Superior temporal gyrus (tissue), 1 donor: ENCODE data around the gene UPB1.

ENCODE experiments used
- DNase-seq: peaks from one replicate; pipeline ENCODE4 v3.0.0-alpha.2; 2016; ENCODE audit errors: extremely low spot score

Gene UPB1

DNA sequence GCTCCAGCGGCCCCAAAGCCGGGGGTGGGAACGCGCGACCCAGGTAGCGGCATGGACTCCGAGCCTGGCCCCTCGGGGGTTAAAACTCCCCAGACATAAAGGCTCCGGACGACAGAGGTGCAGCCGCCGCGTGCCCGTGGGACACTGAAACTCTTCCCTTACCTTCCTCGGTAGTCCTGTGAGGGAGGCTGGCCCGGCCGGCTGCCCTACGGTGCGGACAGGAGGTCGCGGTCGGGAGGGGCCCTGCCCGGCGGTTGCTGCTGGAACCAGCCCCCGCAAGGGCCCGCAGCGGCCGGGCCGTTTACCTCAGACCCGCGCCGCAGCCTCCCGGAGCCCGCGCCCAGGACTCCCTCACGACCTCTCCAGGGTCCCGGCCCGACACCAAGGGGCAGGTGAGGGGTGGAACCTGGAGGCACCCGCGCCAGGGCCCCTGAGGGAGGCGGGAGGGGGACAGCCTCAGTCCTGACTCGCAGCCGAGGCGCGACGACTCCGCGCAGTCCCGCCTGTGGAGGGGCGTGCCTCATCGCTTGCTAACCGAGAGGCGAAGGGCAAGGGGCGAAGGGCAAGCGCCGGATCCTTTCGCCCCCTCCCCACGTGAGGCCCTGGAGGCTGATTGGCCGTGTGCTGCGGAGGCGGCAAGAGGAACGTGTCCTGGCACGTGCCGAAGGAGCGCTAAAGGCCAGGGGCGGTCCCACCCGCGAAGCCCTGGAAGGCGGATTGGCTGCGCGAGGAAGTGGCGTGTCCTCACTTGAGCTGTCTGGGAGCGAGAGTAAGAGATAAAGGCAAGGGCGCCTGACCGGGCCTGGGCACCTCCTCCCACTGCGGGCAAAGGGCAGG lies at the start of gene UPB1:
UPB1 (plus strand) TSS at position 805 of the 837 bp plus-strand sequence. CDS start 72 bp downstream, outside the sequence.
- DNase-seq, result no peak

DNA sequence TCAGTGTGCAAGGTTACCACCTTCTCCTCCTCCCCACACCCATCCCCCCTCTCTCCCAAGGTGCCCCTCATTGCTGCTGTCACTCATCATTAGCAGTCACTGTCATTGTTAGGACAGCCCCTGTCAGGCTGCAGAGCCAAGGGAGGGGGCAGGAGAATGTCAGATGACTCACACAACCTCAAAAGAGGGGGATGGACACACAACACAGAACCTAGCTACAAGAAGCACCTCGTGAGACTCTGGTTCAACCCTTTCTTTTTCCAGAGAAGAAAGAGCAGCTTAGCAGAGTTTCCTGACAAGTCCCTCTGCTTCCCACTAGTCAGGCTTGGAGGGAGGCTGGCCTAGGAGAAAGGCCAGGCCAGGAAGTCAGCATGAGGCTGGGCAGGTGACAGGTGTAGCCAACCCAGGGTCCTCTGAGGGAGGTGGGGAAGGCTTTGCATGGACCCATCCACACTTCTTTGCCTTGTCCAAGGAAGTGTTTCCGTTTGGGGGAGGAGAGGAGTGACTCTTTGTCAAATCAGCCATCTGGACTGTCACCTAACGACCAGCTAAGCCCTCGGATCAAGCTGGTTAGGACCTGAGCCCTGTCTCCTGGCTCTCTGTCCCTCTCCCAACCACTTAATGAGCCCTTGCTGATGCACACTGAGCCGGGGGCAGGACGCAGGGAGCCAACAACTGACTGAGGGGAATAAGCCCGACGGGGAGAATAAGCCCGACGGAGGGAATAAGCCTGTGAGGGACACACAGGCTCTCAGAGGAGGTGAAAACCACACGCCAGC lies 49.5 kb upstream of the UPB1 start:
- no peak for DNase-seq

DNA sequence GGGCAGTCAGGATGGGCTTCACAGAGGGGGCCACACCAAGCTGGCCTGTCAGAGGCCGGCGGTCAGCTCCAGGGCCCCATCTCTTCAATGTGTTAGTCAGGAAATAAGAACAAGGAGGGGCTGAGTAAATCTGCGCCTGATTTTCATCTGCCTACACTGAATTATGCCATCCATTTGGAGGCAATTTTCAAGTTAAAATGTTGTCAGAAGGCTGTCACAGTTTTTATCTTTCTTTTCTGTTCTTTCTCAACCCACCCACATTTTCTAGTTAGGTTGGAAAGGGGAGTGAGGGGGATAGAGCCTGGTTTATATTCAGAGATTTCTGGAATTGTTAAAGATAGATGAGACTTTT lies 48.9 kb upstream of the UPB1 start:
- no peak for DNase-seq

DNA sequence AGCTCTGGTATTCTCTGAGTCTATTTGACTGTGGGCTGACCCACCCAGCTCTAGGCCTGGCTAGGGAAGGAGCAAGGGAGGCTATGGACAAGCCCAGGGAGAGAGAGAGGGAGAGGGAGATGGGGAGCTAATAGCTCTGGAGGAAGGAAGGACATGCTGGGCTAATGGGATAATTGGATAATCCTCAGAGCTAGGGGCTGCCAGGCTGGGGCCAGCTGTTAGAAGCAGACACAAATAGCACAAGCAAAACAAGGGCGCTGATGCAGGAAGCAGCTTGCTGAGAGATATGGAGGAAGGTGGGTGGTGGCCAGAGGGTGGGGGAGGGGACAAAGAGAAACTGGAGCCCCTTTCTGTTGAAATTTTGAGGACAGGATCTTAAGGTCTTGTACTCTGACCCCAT lies 44.5 kb upstream of the UPB1 start:
- no peak for DNase-seq

DNA sequence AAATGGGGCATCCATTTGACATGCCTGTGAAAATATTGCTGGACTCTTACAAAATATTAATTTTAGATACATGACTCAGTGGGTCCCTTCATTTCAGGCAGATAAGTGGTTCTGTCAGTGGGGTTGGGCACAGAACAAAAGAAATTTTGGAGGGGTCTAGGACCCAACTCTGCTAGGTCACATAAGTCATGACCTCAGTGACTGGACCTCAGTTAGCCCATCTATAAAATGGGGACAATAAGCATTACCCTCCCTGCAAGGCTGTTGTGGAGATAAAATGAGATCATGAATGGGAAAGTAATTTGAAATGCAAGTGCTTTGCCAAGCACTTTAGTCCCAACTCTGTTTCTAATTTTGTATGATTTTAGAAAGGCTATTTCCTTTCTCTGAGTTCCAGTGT lies 44.0 kb upstream of the UPB1 start:
- no peak for DNase-seq

DNA sequence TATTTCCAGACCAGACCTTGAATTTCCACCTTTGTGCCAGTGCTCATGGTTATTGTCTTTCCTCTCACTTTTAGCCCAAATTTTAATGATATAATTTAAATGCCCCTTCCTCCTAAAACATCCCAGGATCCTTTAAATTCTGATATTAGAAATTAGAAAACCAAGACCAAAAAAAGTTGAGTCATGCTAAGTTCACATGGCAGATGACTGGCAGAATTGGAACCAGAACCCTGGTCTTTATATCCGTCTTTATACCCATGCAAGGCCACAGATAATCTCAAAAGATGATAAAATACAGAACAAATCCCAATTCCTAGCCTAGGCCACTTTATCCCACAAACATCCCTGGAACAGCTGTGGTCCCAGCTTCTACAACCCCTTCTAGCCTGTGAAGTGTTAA lies 41.3 kb upstream of the UPB1 start:
- DNase-seq, result no peak

DNA sequence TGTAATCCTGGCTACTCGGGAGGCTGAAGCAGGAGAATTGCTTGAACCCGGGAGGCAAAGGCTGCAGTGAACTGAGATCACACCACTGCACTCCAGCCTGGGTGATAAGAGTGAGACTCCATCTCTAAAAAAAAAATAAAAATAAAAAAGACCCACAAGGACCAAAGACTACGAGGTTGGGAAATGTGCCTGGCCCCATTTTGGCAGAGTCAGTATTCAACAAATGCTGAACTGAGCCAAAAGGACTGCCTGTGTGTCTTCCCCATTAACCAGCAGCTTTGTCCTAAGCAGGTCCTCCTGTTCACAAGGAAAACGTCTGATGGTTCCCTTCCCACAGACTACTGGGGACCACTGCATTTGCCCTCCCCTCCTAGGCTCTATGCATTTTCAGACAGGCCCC lies 40.1 kb upstream of the UPB1 start:
- no peak for DNase-seq

DNA sequence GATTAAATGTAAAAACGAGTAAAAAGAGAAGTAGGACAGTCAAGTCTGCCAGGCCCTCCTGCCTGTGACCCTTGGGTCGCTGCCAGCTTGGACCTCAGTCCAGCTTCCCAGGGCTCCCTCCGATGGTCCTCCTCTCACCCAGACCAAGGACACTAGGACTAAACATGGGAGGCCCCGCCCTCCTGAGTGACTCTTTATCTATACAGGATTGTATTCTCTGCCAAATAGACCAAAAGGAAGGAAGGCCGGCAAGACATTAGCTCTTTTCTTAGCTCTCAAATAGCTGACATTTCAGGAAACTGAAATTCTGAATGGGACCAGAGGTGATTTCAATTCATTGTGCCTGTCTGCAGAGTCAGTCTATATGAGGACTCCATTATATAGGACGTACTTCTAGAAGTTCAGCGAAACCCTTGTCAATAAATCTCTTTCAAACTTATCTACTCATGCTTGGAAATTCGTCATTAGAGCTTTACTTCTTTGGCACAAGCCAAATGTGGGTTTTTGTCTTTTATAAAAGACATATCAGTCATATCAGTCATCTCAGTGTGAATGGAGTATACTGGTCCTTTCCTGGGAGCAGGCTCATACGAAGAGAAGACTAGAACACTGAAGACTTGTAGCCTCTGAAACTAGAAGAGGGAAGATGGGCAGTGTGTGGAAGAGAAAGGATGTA lies 39.2 kb upstream of the UPB1 start:
- DNase-seq, result no peak

DNA sequence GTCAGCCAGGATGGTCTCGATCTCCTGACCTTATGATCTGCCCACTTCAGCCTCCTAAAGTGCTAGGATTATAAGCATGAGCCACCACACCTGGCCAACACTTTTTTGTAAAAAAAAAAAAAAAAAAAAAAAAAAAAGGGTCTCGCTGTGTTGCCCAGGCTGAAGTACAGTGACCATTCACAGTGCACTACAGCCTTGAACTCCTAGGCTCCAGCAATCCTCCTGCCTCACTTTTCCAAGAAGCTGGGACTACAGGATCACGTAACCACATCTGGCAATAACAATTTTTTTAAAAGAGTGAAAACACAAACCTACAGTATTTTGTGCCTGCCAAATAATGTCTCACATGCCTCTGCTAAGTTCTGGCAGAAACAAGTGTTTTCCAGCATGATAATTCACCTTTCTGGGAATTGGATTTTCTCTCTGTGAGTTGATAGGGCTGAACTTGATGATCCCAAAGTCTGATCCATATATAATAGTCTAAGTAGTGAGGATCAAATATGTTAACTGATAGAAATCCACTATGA lies 37.2 kb upstream of the UPB1 start:
- no peak for DNase-seq

DNA sequence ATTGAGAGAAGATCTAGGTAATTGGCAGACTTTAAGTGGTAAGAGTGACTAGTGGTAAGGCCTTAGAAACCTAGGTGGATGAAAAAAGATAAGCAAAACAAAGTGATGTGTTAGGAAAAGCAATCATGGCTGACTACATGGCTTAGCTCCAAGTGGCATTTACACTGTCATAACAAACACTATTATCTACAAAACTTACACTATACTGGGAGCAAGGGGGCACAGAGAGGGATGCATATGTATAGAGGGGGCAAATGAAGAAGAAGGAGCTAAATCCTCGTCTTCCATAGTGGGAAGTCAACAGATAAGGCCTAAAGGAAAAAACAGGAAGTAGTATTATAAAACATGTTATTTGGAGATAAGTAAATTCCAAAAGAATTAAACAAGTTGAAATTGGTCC lies 35.2 kb upstream of the UPB1 start:
- DNase-seq, result no peak

DNA sequence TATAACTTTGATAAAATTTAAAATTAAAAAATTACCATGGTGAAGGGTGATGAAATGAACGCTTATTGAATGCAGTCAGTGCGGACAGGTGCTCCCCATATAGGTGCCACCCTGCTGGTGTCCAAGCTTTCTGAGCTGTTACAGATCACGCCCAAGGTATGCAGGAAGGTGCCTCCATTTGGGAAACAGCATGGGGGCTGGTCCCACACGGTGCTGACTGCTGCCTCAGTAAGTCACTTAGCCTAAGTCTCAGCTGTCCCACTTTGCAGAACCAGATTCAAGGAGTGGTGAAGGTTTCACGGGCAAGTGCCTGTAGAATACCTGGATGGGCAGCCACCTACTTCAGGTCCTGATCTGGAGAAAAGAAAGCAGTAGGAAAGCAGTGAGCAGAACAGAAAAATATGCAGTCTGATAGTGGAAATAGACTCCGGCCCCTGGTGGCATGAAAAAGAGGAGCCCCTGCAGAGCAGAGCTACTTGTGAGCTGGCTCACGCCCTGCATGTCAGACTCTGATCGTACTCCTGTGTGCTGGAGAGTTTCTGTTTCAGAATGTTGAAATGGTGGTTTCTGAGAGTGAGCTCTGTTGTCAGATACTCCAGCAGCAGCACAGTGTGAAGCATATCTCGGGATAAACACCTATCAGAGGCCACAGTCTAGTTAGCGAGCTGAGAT lies 34.6 kb upstream of the UPB1 start:
- DNase-seq, result no peak

DNA sequence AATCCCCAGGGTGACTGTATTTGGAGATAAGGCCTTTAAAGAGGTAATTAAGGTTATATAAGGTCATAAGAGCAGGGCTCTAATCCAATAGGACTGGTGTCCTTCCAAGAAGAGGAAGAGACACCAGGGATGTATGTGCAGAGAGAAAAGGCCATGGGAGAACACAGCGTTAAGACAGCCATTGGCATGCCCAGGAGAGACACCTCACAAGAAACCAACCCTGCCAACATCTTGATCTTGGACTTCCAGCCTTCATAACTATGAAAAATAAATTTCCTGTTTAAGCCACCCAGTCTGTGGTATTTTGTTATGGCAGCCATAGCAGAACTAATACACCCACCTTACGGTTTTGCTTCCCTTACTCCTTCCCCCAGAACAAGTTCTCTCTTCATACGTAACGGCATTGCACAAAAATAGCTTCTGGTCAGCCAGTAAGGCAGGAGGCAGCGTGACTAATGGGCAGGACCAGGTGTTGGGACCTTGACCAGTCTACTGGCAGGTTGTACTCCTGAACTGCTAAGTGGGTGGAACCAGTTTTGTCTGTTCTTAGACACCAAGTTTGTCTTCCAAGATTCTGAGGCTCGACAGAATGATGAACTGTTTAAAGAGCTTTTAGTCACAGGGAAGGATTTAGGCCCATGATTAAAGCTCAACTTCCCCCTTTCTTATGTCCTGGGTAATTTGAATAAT lies 31.9 kb upstream of the UPB1 start:
- no peak for DNase-seq

DNA sequence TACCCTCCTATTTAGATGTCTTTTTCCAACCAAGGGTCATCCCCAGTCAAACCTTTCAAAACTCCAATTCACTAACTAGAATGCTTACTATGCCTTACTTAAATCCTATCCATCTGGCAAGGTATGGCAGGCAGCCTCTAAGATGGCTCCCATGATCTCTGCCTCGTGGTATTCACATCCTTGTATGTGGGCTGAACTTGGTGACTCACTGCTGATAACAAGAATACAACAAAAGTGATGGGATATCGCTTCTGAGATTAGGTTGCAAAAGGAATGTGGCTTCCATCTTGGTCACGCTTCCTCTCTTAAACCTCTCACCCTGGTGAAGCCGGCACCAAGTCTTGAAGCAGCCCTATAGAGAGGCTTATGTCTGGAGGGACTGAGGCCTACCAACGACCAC lies 29.6 kb upstream of the UPB1 start:
- no peak for DNase-seq

DNA sequence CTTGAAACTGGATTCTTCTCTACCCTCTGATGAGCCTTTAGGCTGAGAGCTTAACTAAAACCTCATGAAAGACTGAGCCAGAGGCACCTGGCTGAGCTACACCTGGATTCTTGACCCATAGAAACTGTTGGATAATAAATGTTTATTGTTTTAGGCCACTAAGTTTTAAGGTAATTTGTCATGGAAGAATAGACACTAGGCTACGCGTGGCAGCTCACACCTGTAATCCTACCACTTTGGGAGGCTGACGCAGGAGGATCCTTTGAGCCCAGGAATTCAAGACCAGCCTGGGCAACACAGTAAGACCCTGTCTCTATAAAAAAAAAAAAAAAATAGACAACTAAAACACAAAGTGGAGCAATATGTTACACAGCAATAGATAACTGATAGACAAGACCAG lies 29.2 kb upstream of the UPB1 start:
- DNase-seq, result no peak

DNA sequence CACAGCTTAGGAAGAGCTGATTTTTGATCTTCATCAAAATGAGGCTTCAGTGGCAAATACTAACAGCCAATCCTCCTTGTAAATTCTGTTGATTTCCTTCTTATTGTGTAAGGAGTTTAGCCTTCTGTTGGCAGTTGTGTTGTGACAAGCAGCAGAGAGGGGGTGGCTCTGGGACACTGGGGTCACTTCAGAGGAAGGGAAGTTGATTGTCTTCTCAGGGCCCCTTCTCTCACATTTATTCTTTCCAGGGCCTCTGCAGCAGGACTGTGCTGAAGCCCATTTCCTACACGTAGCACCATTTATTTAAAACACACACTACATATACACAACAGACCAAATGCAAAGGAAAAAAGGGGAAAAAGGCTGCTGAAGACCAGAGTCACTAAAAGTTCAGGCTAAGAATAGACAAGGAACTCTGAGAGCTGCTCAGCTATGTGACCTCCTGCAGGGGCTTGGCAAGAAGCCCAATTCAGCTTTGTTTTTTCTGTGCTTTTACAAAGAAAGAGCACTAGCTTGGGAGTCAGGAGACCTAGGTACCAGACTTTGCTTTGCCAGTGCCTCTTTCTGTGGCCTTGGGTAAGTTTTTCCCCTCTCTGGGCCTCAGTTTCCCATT lies 28.3 kb upstream of the UPB1 start:
- DNase-seq, result peak; percentile 22

DNA sequence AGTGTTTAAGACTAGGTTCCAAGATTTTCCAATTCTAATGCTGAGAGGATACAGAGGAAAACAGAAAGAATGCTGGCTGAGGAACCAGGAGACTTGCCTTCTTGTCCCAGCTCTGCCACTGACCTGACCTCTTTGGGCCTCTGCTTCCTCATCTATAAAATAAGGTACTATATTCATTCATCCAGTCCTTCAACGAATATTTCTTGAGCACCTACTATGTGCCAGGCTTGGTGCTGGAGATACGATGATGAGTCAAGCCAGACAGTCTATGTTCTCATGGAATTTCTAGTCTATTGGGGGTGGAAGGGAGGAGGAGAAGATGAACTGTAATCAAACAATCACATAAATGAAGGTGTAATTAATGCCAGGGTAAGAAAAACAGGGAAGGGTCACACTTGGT lies 27.8 kb upstream of the UPB1 start:
- no peak for DNase-seq

DNA sequence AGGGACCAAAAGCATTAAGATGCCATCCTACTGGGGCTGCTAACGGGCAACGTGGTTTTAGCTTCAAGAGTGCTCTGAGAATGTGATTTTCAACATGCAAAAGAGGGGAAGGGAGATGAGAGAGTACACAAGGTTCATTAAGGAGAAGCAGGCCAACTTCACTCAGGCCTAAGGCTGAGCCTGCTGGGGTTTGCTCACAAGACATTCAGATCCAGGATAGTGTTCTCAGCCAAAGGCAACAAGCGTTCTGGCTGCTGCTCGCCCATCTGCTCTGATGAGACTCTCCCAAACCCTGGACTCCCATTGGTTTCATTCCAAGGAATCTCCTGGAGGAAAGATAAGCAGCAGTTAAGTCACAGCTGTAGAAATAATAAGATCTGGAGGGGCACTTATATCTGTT lies 23.6 kb upstream of the UPB1 start:
- DNase-seq, result no peak

DNA sequence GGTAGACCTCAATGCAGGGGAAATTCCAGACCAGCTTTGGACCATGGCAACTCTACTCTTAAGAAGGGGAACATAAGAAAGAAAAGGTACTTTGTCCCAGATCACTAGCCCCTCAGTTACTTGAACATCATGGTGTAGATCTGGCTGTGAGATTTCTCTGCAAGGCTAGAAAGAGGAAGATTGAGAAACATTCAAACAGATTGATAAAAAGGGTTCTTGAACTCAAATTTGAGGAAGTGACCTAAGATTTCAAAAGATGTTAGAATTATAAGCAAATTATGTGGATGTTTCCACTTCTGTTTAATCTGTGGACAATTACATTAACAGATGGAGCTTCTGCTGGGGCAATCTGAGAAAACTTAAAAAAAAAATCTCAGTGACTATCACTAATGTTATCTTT lies 21.8 kb upstream of the UPB1 start:
- DNase-seq, result no peak

DNA sequence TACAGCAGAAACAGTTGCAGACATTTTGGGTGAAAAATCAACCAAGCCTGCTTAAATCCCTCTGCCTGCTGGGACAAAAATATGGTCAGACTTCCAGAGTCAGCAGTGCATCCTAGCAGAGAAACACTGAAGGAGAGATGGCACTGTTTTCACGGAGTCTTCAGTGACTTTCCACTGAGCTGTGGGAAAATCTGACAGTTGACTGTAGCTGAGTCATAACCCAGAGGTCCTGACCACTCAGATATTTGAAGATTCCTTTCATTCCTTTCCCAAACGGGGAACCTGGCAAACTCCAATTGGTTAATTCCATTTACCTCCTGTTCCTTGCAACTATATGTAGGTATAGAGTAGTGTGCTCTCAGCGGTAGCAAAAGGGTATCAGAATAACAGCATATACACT lies 20.9 kb upstream of the UPB1 start:
- no peak for DNase-seq

DNA sequence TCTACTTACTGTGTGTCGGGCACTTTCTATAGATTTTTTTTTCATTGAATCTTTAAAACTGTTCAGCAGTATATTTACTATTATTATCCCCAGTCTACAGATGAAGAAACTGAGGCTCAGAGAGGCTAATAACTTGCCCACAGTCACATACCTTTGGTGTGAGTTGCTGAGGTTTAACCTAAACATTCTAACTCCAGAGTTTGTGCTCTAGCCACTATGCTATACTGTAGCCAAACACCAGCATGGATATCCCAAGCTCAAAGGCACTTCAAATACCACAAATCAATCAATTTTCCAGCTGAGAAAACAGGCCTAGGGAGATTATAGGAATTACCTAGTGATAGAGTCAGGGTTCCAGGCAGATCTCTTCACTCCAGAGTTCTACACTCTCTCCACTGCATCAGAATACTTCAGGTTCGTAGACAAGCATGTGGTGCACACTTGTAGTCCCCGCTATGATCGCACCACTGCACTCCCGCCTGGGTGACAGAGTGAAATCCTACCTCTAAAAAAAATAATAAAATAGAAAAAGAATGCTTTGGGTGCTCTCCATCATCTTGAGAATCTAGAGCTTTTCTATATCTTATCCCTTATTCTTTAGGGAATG lies 20.4 kb upstream of the UPB1 start:
- DNase-seq, result no peak

DNA sequence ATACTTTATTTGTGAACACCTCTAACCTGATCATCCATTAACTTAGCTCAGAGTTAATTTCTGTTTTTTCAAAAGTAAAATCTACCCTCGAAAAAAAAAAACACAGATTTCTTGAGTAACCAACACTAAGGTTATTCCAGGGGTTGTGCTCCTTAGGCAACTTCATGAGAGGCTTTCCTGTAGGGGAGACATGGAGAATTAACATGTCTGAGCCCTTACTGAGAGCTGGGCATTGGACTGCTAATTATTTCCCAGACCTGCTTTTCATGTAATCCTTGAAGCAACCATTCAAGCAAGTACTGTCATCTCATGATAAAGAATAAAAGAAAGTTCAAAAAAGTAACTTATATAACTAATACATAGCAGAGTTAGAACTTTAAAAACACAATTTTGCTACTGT lies 13.5 kb upstream of the UPB1 start:
- no peak for DNase-seq
